ENCODE measurements around the gene MNS1.

MNS1 gene

DNA sequence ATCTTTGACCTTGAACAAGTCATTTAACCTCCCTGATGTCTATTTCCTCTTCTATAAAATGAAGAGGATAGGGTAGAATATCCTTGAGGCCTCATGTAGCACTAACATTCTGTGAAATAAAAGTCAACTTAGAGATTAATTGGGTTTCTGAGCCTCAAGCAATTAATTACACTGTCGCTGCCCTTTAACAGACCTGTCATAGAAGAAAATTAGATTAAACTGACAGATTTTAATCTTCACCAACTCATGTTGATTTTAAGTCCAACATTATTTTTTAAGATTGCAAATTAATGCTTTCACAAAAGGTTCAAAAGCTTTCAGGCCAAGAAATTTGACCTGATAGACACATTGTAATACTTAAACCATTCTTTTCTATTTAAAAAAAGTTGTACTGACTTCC, 8.1 kb upstream of the MNS1 start:
- Histone ChIP-seq H3K9me3 (ENCODE audit: control insufficient read depth, insufficient read depth, low read depth, low read length) (no peaks in the 10 kb centered on the region), H3K36me3 (ENCODE audit: control insufficient read depth in 2 of 2, insufficient read depth in 1 of 2, low read length in 2 of 2) (no peaks in the 10 kb centered on the region), H3K4me3 (ENCODE audit: low read depth, low read length) (no peak overlapping the region), H3K27ac (ENCODE audit: extremely low read depth, low read depth, low read length) (no peak overlapping the region), H3K4me1 (ENCODE audit: control insufficient read depth, insufficient read depth, low read length) (no peaks in the 10 kb centered on the region)
- TF ChIP-seq, protein P1, sequence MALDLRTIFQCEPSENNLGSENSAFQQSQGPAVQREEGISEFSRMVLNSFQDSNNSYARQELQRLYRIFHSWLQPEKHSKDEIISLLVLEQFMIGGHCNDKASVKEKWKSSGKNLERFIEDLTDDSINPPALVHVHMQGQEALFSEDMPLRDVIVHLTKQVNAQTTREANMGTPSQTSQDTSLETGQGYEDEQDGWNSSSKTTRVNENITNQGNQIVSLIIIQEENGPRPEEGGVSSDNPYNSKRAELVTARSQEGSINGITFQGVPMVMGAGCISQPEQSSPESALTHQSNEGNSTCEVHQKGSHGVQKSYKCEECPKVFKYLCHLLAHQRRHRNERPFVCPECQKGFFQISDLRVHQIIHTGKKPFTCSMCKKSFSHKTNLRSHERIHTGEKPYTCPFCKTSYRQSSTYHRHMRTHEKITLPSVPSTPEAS (tag by site-specific recombination; IDR thresholded peaks at IDR 0.05) = no peak
- no peak for TF ChIP-seq ZNF555 (tag by site-specific recombination; conservative IDR thresholded peaks at IDR 0.05)
- no peak for TF ChIP-seq IKZF3 (tag by site-specific recombination; IDR thresholded peaks at IDR 0.05)
- TF ChIP-seq ZNF624 (tag by site-specific recombination; IDR thresholded peaks at IDR 0.05) = no peak
- TF ChIP-seq ZNF837 (tag by site-specific recombination; IDR thresholded peaks at IDR 0.05) = no peak
- TF ChIP-seq KLF7 (tag by site-specific recombination; IDR thresholded peaks at IDR 0.05; ENCODE audit: borderline replicate concordance) = no peak
- no peak for TF ChIP-seq GLIS1 (tag by site-specific recombination; IDR thresholded peaks at IDR 0.05)
- TF ChIP-seq RBAK (tag by site-specific recombination; IDR thresholded peaks at IDR 0.05) = no peak
- no peak for TF ChIP-seq ZNF202 (tag by site-specific recombination; IDR thresholded peaks at IDR 0.05; ENCODE audit: borderline replicate concordance)
- TF ChIP-seq ZSCAN16 (tag by site-specific recombination; IDR thresholded peaks at IDR 0.05) = no peak
- no peak for TF ChIP-seq ZNF776 (tag by site-specific recombination; IDR thresholded peaks at IDR 0.05; ENCODE audit: borderline replicate concordance)
- TF ChIP-seq, protein P2, sequence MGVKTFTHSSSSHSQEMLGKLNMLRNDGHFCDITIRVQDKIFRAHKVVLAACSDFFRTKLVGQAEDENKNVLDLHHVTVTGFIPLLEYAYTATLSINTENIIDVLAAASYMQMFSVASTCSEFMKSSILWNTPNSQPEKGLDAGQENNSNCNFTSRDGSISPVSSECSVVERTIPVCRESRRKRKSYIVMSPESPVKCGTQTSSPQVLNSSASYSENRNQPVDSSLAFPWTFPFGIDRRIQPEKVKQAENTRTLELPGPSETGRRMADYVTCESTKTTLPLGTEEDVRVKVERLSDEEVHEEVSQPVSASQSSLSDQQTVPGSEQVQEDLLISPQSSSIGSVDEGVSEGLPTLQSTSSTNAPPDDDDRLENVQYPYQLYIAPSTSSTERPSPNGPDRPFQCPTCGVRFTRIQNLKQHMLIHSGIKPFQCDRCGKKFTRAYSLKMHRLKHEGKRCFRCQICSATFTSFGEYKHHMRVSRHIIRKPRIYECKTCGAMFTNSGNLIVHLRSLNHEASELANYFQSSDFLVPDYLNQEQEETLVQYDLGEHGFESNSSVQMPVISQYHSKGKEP (tag by site-specific recombination; IDR thresholded peaks at IDR 0.05) = no peak
- CTCF ChIA-PET = interaction anchor here (1.1 kb wide), 1 partner anchor 24 kb away, joined by 4 read pairs; no protein-coding TSS in a partner anchor
- POLR2A ChIA-PET = no interaction called here

- POLR2A ChIA-PET = no interaction called here
Measured at GRCh38 chr15:56472278-56472677, 7.3 kb upstream of the MNS1 start.

More at GRCh38 chr15:56472278-56472677, 7.3 kb upstream of the MNS1 start:
- H3K27ac ChIP-seq (ENCODE audit: extremely low read depth, low read depth, low read length) = no peak overlapping the region
- H3K9me3 ChIP-seq (ENCODE audit: control insufficient read depth, insufficient read depth, low read depth, low read length) = no peaks in the 10 kb centered on the region
- CTCF ChIA-PET = interaction anchor here (1.1 kb wide), 1 partner anchor 24 kb away, joined by 4 read pairs; no protein-coding TSS in a partner anchor
- no peak for TF ChIP-seq BCL6B (tag by site-specific recombination; IDR thresholded peaks at IDR 0.05)
- TF ChIP-seq HOXA7 (CRISPR knock-in tag; IDR thresholded peaks at IDR 0.05; ENCODE audit: borderline replicate concordance) = no peak
- TF ChIP-seq, protein P3, sequence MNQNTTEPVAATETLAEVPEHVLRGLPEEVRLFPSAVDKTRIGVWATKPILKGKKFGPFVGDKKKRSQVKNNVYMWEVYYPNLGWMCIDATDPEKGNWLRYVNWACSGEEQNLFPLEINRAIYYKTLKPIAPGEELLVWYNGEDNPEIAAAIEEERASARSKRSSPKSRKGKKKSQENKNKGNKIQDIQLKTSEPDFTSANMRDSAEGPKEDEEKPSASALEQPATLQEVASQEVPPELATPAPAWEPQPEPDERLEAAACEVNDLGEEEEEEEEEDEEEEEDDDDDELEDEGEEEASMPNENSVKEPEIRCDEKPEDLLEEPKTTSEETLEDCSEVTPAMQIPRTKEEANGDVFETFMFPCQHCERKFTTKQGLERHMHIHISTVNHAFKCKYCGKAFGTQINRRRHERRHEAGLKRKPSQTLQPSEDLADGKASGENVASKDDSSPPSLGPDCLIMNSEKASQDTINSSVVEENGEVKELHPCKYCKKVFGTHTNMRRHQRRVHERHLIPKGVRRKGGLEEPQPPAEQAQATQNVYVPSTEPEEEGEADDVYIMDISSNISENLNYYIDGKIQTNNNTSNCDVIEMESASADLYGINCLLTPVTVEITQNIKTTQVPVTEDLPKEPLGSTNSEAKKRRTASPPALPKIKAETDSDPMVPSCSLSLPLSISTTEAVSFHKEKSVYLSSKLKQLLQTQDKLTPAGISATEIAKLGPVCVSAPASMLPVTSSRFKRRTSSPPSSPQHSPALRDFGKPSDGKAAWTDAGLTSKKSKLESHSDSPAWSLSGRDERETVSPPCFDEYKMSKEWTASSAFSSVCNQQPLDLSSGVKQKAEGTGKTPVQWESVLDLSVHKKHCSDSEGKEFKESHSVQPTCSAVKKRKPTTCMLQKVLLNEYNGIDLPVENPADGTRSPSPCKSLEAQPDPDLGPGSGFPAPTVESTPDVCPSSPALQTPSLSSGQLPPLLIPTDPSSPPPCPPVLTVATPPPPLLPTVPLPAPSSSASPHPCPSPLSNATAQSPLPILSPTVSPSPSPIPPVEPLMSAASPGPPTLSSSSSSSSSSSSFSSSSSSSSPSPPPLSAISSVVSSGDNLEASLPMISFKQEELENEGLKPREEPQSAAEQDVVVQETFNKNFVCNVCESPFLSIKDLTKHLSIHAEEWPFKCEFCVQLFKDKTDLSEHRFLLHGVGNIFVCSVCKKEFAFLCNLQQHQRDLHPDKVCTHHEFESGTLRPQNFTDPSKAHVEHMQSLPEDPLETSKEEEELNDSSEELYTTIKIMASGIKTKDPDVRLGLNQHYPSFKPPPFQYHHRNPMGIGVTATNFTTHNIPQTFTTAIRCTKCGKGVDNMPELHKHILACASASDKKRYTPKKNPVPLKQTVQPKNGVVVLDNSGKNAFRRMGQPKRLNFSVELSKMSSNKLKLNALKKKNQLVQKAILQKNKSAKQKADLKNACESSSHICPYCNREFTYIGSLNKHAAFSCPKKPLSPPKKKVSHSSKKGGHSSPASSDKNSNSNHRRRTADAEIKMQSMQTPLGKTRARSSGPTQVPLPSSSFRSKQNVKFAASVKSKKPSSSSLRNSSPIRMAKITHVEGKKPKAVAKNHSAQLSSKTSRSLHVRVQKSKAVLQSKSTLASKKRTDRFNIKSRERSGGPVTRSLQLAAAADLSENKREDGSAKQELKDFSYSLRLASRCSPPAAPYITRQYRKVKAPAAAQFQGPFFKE (tag by site-specific recombination; IDR thresholded peaks at IDR 0.05; ENCODE audit: borderline replicate concordance) = no peak
- TF ChIP-seq ZNF221 (tag by site-specific recombination; IDR thresholded peaks at IDR 0.05; ENCODE audit: borderline replicate concordance) = no peak
- no peaks in the 10 kb centered on the region for H3K4me1 ChIP-seq (ENCODE audit: control insufficient read depth, insufficient read depth, low read length)
- H3K4me3 ChIP-seq (ENCODE audit: low read depth, low read length) = no peak overlapping the region
- H3K36me3 ChIP-seq (ENCODE audit: control insufficient read depth in 2 of 2, insufficient read depth in 1 of 2, low read length in 2 of 2) = no peaks in the 10 kb centered on the region

Measured in HEK293 (cell line).